Measurements from ENCODE around the gene TSPAN17.

The TSPAN17 gene

DNA sequence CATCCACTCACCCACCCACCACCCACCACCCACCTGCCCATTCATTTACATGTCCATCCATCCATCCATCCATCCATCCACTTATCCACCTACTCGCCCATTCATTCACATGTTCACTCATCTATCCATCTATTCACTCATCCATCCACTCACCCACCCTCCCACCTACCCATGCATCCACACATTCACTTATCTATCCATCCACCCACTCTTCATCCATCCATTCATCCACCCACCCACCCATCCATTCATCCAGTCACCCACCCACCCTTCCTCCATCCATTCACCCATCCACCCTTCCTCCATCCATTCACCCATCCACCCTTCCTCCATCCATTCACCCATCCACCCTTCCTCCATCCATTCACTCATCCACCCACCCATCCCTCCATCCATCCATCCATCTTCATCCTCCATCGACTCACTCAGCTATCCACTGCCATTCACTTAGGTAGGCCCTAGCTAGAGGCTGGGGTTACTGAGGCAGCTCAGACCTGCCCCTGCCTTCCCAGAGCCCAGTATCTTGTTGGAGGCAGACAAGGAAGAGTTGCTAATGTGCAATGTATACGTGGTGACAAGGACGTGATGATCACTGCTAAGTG is 12.7 kb downstream of the TSPAN17 start:
- DNase-seq (ENCODE audit: low read depth in 3 of 3): no peak

DNA sequence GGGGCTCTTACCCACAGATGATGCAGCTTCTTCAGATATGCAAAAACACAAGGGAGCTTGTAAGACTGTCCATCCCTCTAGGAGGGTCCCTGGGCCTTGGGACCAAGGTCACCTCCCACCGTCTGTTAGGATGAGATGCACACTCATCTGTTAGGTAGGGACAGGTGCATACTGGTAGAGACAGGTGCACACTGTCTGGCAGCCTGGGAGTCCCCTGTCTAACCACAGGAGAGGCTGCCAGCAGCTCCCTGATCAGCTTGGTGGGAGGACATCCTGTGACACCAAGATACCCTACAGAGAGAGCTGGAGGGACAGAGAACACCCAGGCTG is 13.2 kb downstream of the TSPAN17 start:
- DNase-seq (ENCODE audit: low read depth in 3 of 3): no peak

DNA sequence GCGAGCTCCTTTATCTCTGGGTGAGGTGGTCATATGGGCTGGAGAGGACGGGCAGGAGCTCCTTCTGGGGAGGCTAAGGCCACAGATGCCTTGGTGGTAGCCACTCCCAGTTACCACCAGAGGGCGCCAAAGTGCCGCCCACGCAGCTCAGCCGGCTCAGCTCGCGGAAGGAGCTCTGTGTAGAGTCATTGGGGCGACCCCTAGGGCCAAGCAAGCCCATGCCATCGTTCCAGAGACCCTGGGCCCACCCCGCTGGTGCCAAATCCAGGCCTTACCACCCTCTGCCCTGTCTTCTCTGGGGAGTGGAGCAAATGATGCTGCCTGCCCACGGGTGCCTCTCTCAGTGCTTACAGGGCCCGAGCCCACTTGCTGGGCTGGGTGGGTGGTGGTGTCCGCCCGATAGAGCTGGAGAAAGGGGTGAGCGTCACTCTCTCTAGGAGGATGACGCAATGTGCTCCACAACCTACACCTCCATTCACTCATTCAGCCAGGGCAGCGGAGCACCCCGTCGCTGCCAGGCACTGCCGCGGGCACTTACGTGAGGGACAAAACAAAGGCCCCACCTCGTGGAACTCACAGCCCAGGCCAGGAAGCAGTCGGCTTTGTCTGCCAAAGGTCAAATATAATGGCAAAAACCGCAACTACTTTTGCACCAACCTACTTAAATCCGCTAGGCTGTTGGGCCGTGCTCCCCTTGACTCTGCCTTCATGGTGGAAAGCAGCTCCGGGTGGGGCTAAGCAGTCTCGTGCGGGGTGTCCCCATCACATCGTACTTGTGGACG is 13.8 kb downstream of the TSPAN17 start:
- peak; percentile 60 to 73 (median 66) for DNase-seq (ENCODE audit: low read depth in 3 of 3)

DNA sequence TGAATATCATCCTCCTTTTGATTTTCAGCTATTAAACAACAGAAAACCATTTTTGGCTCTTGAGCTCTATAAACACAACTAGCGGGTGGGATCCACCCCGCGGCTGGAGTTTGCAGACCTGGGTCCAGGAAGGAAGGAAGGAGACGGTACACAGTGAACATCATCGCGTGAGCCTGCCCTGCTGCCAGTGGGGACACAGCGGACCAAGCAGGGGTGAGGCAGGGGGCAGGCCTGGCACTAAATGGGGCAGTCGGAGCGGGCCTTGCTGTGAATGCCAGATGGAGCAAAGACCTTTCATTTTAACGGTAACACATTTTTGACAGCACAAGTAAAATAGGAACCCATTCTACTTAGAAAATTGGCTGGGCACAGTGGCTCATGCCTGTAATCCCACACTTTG is 14.4 kb downstream of the TSPAN17 start:
- no peak for DNase-seq (ENCODE audit: low read depth in 3 of 3)

GRCh38 chr5:176662371-176663333 is 15.4 kb downstream of the TSPAN17 start:
- no peak for DNase-seq (ENCODE audit: low read depth in 3 of 3)

DNA sequence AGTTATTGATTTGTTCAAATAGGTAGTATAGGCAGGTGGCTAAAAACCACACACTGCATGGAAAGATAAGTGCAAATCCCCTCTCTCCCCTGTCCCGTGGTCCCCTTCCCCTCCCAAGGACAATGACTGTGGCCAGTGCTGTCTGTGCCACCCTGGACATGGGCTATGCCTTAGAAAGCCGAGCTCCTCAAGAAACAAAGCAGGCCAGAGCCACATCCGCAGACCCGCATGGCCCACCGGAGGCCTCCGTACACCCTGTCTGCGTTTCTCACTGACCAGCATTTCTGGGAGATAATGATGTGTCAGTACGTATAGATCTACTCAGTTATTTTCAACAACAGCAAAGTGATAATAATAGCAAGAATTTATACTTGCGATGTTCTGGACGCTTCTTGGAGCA is 16.3 kb downstream of the TSPAN17 start:
- DNase-seq (ENCODE audit: low read depth in 3 of 3): no peak

- no peak for DNase-seq (ENCODE audit: low read depth in 3 of 3)
Measured at GRCh38 chr5:176664479-176664878, 17.2 kb downstream of the TSPAN17 start.

DNA sequence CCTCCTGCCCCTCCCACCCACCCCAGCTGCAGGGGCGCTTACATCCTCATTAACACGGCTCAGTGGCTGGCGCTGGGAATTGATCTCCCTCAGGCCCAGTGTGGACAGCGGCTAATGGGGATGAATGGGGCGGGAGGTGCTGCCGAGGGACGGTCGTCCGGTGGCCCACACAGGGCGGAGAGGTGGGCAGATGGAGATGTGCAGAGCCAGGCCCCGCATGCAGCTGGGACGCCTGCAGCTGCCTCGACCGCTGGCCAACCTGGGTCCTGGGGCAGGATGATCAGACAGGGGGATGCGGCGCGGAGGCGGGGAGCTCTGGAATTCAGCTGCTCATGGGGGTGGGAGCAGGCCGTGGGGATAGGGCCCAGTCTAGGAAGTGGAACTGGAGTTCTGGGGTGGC is 17.6 kb downstream of the TSPAN17 start:
- DNase-seq (ENCODE audit: low read depth in 3 of 3): no peak

DNA sequence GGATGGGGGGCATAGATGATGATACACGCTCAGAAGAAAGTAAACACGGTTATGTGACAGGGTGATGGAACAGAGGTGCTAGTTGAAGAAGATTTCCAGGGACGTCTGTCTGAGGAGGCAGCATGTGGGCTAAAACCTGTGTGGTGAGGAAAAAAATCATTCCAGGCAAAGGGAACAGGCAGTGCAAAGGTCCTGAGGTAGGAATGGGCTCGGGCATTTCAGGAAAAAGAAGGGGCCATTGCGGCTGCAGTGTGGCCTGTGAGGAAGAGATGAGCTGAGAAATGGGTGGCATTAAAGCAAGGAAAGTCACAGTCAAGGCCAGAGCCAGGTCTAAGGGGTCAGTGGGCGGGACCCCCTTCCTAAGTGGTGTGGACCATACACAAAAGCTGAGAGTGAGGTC is 18.2 kb downstream of the TSPAN17 start:
- no peak for DNase-seq (ENCODE audit: low read depth in 3 of 3)

GRCh38 chr5:176667637-176668036 is 20.4 kb downstream of the TSPAN17 start:
- no peak for DNase-seq (ENCODE audit: low read depth in 3 of 3)

- no peak for DNase-seq (ENCODE audit: low read depth in 3 of 3)
Measured at GRCh38 chr5:176670449-176670848, 23.2 kb downstream of the TSPAN17 start.

GRCh38 chr5:176671399-176671798 is 24.1 kb downstream of the TSPAN17 start:
- DNase-seq (ENCODE audit: low read depth in 3 of 3): no peak

GRCh38 chr5:176671890-176672747 is 24.8 kb downstream of the TSPAN17 start:
- no peak for DNase-seq (ENCODE audit: low read depth in 3 of 3)

DNA sequence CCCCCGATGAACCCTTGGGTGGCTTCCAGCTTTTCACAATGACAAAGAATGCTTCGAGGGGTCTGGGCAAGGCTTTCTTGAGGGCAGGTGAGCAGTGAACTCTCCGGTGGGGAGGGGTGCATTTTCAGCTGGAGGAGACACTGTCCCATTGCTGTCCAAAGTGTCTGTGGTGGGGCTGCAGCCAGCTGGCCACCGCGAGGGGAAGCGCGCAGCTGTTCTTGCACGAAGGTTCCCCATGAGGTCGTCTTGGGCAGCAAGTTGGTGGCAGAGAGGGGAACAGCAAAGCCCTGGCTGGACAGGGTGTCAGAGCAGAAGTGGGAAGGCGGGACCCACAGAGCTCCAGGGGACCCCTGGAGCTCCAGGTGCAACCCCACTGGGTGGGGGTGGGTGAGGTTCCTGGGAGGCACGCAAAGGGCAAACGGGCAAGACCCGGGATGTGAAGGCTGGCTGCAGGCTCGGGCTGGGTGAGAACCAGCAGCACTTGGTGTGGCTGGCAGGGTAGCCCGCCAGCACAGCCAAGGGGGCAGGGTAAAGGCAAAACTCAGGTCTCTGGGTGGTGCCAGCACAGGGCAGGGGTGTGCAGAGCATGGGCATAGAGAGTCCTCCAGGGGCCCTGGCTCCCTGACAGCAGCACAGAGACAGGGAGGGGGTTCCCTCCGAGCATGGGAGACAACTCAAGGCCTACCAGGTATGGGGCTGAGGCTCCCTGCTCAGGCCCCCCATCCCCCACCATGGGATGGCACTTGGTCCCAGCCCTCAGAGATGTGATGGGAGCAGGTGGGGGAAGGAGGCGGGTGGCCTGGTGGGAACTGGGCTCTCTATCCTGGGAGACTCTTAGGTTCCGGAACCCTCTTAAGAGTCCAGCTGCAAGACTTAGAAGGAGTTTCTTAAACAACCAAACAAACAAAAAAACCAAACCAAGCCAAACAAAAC is 26.6 kb downstream of the TSPAN17 start:
- DNase-seq (ENCODE audit: low read depth in 3 of 3): no peak

GRCh38 chr5:176674799-176675198 is 27.5 kb downstream of the TSPAN17 start:
- DNase-seq (ENCODE audit: low read depth in 3 of 3): no peak

- DNase-seq (ENCODE audit: low read depth in 3 of 3): no peak
Measured at GRCh38 chr5:176675676-176676360, 28.5 kb downstream of the TSPAN17 start.

DNA sequence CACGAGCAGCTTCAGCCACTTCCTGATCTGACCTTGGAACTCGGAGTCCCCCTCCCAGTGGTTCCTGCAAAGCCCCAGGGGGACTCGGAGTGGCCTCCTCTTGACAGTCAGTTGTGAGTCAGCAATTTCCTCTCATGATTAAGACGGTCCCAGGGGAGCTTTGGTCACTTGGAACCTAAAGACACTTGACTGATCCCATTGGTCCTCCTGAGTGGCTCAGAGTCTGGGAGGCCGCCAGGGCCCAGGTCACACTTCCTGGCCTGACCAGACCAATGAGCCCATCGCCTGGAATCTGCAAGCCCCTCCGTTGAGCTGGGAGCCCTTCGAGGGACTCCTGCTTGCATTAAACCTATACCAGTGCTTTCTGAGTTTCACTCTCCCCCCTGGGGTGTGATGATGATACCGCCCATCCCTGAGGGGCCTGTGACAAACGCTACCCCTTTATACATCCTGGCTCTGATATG is 29.1 kb downstream of the TSPAN17 start:
- no peak for DNase-seq (ENCODE audit: low read depth in 3 of 3)

- no peak for DNase-seq (ENCODE audit: low read depth in 3 of 3)
Measured at GRCh38 chr5:176677209-176677939, 30.1 kb downstream of the TSPAN17 start.

GRCh38 chr5:176678584-176678983 is 31.3 kb downstream of the TSPAN17 start:
- no peak for DNase-seq (ENCODE audit: low read depth in 3 of 3)
